Measurements from ENCODE around the gene METTL16.

METTL16 gene

DNA sequence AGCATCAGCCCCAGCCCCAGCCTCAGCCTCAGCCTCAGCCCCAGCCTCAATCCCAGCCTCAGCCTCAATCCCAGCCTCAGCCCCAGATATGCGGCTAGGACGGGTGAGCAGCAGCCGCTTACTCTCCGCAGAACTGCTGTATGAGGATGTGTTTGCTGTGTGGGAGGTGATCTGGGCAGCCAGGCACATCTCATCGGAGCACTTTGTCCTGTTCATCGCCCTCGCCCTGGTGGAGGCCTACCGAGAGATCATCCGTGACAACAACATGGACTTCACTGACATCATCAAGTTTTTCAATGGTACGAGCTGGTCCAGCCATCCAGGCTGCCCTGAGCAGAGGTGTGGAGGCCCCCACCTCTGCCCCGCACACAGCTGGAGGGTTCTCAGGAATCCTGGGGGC is 132.8 kb downstream of the METTL16 start:
- no peak for ATAC-seq
- TF ChIP-seq ZC3H10 (CRISPR knock-in tag; IDR thresholded peaks at IDR 0.05) (no peak), TCF4 (CRISPR knock-in tag; IDR thresholded peaks at IDR 0.05; ENCODE audit: borderline replicate concordance) (no peak), BACH2 (CRISPR knock-in tag; IDR thresholded peaks at IDR 0.05; ENCODE audit: borderline replicate concordance) (no peak), SNAI2 (CRISPR knock-in tag; IDR thresholded peaks at IDR 0.05) (no peak), ESRRG (CRISPR knock-in tag; IDR thresholded peaks at IDR 0.05) (no peak), TOX (CRISPR knock-in tag; IDR thresholded peaks at IDR 0.05; ENCODE audit: borderline replicate concordance) (no peak), ZFP3 (CRISPR knock-in tag; IDR thresholded peaks at IDR 0.05) (no peak), ARNTL (CRISPR knock-in tag; IDR thresholded peaks at IDR 0.05; ENCODE audit: borderline replicate concordance, low read depth) (no peak), ZNF565 (CRISPR knock-in tag; conservative IDR thresholded peaks at IDR 0.05; ENCODE audit: low read depth) (no peak), ZFP30 (CRISPR knock-in tag; IDR thresholded peaks at IDR 0.05) (no peak), PPARA (CRISPR knock-in tag; IDR thresholded peaks at IDR 0.05; ENCODE audit: borderline replicate concordance) (no peak), CSDC2 (CRISPR knock-in tag; IDR thresholded peaks at IDR 0.05) (no peak), ZNF70 (CRISPR knock-in tag; IDR thresholded peaks at IDR 0.05) (no peak)
- TF ChIP-seq, protein P1, sequence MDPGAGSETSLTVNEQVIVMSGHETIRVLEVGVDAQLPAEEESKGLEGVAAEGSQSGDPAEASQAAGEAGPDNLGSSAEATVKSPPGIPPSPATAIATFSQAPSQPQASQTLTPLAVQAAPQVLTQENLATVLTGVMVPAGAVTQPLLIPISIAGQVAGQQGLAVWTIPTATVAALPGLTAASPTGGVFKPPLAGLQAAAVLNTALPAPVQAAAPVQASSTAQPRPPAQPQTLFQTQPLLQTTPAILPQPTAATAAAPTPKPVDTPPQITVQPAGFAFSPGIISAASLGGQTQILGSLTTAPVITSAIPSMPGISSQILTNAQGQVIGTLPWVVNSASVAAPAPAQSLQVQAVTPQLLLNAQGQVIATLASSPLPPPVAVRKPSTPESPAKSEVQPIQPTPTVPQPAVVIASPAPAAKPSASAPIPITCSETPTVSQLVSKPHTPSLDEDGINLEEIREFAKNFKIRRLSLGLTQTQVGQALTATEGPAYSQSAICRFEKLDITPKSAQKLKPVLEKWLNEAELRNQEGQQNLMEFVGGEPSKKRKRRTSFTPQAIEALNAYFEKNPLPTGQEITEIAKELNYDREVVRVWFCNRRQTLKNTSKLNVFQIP (CRISPR knock-in tag; IDR thresholded peaks at IDR 0.05; ENCODE audit: borderline replicate concordance, low read depth), result no peak
- TF ChIP-seq, protein P2, sequence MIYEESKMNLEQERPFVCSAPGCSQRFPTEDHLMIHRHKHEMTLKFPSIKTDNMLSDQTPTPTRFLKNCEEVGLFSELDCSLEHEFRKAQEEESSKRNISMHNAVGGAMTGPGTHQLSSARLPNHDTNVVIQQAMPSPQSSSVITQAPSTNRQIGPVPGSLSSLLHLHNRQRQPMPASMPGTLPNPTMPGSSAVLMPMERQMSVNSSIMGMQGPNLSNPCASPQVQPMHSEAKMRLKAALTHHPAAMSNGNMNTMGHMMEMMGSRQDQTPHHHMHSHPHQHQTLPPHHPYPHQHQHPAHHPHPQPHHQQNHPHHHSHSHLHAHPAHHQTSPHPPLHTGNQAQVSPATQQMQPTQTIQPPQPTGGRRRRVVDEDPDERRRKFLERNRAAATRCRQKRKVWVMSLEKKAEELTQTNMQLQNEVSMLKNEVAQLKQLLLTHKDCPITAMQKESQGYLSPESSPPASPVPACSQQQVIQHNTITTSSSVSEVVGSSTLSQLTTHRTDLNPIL (CRISPR knock-in tag; IDR thresholded peaks at IDR 0.05; ENCODE audit: low read depth), result no peak

DNA sequence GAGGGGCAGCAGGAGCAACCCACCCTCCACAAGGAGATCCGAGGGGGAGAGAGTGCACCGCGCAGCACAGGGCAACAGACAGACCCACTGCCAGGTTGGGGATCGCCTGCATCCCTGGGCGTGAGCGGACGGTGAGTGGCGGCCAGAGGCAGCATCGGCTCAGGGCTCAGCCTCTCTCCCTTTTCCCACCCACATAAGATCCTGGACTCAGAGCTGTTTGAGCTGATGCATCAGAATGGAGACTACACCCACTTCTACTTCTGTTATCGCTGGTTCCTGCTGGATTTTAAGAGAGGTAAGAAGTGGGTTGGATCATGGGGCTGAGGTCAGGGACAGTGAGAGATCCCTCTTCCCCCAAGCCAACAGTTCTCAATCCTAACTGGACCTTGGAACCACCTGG is 134.0 kb downstream of the METTL16 start:
- ATAC-seq, result no peak
- TF ChIP-seq GLIS3 (CRISPR knock-in tag; IDR thresholded peaks at IDR 0.05) (no peak), SNAI2 (CRISPR knock-in tag; IDR thresholded peaks at IDR 0.05) (no peak), CSDC2 (CRISPR knock-in tag; IDR thresholded peaks at IDR 0.05) (no peak), ZC3H10 (CRISPR knock-in tag; IDR thresholded peaks at IDR 0.05) (no peak), ESRRG (CRISPR knock-in tag; IDR thresholded peaks at IDR 0.05) (no peak), TOX (CRISPR knock-in tag; IDR thresholded peaks at IDR 0.05; ENCODE audit: borderline replicate concordance) (no peak), BACH2 (CRISPR knock-in tag; IDR thresholded peaks at IDR 0.05; ENCODE audit: borderline replicate concordance) (no peak), ISL1 (CRISPR knock-in tag; IDR thresholded peaks at IDR 0.05) (no peak), RARB (CRISPR knock-in tag; IDR thresholded peaks at IDR 0.05) (no peak)
- TF ChIP-seq, protein P3, sequence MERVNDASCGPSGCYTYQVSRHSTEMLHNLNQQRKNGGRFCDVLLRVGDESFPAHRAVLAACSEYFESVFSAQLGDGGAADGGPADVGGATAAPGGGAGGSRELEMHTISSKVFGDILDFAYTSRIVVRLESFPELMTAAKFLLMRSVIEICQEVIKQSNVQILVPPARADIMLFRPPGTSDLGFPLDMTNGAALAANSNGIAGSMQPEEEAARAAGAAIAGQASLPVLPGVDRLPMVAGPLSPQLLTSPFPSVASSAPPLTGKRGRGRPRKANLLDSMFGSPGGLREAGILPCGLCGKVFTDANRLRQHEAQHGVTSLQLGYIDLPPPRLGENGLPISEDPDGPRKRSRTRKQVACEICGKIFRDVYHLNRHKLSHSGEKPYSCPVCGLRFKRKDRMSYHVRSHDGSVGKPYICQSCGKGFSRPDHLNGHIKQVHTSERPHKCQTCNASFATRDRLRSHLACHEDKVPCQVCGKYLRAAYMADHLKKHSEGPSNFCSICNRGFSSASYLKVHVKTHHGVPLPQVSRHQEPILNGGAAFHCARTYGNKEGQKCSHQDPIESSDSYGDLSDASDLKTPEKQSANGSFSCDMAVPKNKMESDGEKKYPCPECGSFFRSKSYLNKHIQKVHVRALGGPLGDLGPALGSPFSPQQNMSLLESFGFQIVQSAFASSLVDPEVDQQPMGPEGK (CRISPR knock-in tag; IDR thresholded peaks at IDR 0.05; ENCODE audit: borderline replicate concordance), result no peak
- TF ChIP-seq, protein P1 (CRISPR knock-in tag; IDR thresholded peaks at IDR 0.05; ENCODE audit: borderline replicate concordance, low read depth), result no peak

DNA sequence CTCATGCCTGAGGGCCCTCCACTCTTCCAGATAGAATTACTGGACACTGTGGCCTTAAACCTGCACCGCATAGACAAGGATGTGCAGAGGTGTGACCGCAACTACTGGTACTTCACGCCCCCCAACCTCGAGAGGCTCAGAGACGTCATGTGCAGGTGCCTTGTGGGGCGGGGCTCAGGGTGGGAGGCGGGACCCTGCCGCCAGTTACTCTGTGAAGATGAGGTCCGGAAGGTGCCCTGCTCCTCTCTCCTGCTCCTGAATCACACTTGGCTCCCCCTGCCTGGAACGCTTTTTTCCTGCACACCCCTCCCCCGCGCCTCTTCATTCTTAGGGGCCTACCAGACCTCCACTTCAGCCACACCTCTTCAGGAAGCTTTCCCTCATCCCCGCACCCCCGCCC is 135.6 kb downstream of the METTL16 start:
- TF ChIP-seq SNAI2 (CRISPR knock-in tag; IDR thresholded peaks at IDR 0.05) (no peak), ZFP3 (CRISPR knock-in tag; IDR thresholded peaks at IDR 0.05) (no peak), ARNTL (CRISPR knock-in tag; IDR thresholded peaks at IDR 0.05; ENCODE audit: borderline replicate concordance, low read depth) (no peak), TCF4 (CRISPR knock-in tag; IDR thresholded peaks at IDR 0.05; ENCODE audit: borderline replicate concordance) (no peak), ZNF565 (CRISPR knock-in tag; conservative IDR thresholded peaks at IDR 0.05; ENCODE audit: low read depth) (no peak), ZNF70 (CRISPR knock-in tag; IDR thresholded peaks at IDR 0.05) (no peak)
- TF ChIP-seq, protein P1 (CRISPR knock-in tag; IDR thresholded peaks at IDR 0.05; ENCODE audit: borderline replicate concordance, low read depth), result no peak
- TF ChIP-seq, protein P3 (CRISPR knock-in tag; IDR thresholded peaks at IDR 0.05; ENCODE audit: borderline replicate concordance), result no peak
- no peak for ATAC-seq
